HT-29 (cell line): ENCODE measurements around the gene SHTN1. TPM values are rescaled to one million over a fixed set of nuclear protein-coding genes. Genes with fewer than 3 reads are reported as not detected.
A peak's percentile ranks its signal among the peaks of the same experiment; 100 is the strongest.

ENCODE experiments used
- DNase-seq: peaks from one replicate; pipeline ENCODE4 v3.0.0-alpha.2; 2015; ENCODE audit warnings: low spot score
- total RNA-seq: library from RNA; depleted of rRNA; stranded (reverse); fragments of >200 nt; shearing (Covaris generic); gene quantifications from 2 replicates; pipeline ENCODE4 v1.2.3, GENCODE V29; 2014; rRNA removed

The SHTN1 gene
- 4.5 and 4.7 TPM in 2 replicates for total RNA-seq

GRCh38 chr10:117005026-117005526 is at the start of gene SHTN1:
SHTN1 (minus strand) TSS chr10:117005187; CDS start chr10:117005079, 108 bp downstream.
- DNase-seq: peak; percentile 75

GRCh38 chr10:117053482-117053881 is 48.5 kb upstream of the SHTN1 start:
- no peak for DNase-seq

- DNase-seq: no peak
Measured at GRCh38 chr10:117047947-117048346, 43.0 kb upstream of the SHTN1 start.

- DNase-seq: no peak
Measured at GRCh38 chr10:117016266-117016665, 11.3 kb upstream of the SHTN1 start.

- no peak for DNase-seq
Measured at GRCh38 chr10:117014835-117015234, 9.8 kb upstream of the SHTN1 start.

- DNase-seq: peak; percentile 35
Measured at GRCh38 chr10:117007080-117007479, 2.1 kb upstream of the SHTN1 start.

GRCh38 chr10:117005527-117006055 is 604 bp upstream of the SHTN1 start:
- peak; percentile 44 for DNase-seq

GRCh38 chr10:117004227-117005025 is 561 bp downstream of the SHTN1 start:
- peak; percentile 68 for DNase-seq

- no peak for DNase-seq
Measured at GRCh38 chr10:117003336-117003735, 1.7 kb downstream of the SHTN1 start.

- DNase-seq: no peak
Measured at GRCh38 chr10:117002206-117002605, 2.8 kb downstream of the SHTN1 start.

- no peak for DNase-seq
Measured at GRCh38 chr10:117001144-117001543, 3.8 kb downstream of the SHTN1 start.

GRCh38 chr10:117000580-117000979 is 4.4 kb downstream of the SHTN1 start:
- no peak for DNase-seq

GRCh38 chr10:116998172-116998571 is 6.8 kb downstream of the SHTN1 start:
- DNase-seq: no peak

- DNase-seq: no peak
Measured at GRCh38 chr10:116997015-116997414, 8.0 kb downstream of the SHTN1 start.

GRCh38 chr10:116995648-116996047 is 9.3 kb downstream of the SHTN1 start:
- DNase-seq: no peak

GRCh38 chr10:116994113-116994890 is 10.7 kb downstream of the SHTN1 start:
- DNase-seq: no peak

GRCh38 chr10:116993610-116994009 is 11.4 kb downstream of the SHTN1 start:
- DNase-seq: no peak

- DNase-seq: no peak
Measured at GRCh38 chr10:116992183-116992582, 12.8 kb downstream of the SHTN1 start.

- DNase-seq: no peak
Measured at GRCh38 chr10:116990276-116990800, 14.6 kb downstream of the SHTN1 start.

GRCh38 chr10:116989439-116989838 is 15.5 kb downstream of the SHTN1 start:
- no peak for DNase-seq

- no peak for DNase-seq
Measured at GRCh38 chr10:116988311-116988710, 16.7 kb downstream of the SHTN1 start.

- no peak for DNase-seq
Measured at GRCh38 chr10:116985611-116986010, 19.4 kb downstream of the SHTN1 start.
